HUES6 (cell line): ENCODE measurements around the gene SSNA1.

ENCODE experiments used
- H3K27ac ChIP-seq: 2 replicates; pipeline ENCODE4 v1.7.0; 2013; ENCODE audit warnings: low read depth, mild to moderate bottlenecking, low read length, inconsistent platforms
- H3K27me3 ChIP-seq: 2 replicates; pipeline ENCODE4 v1.6.1; 2013; ENCODE audit warnings: low read length; ENCODE audit not compliant: control insufficient read depth, insufficient read depth
- H3K36me3 ChIP-seq: 2 replicates; pipeline ENCODE4 v1.6.1; 2013; ENCODE audit warnings: low read length; ENCODE audit not compliant: control insufficient read depth, insufficient read depth
- H3K4me1 ChIP-seq: 2 replicates; pipeline ENCODE4 v1.6.1; 2013; ENCODE audit warnings: low read length; ENCODE audit not compliant: control insufficient read depth, insufficient read depth
- H3K4me3 ChIP-seq: 2 replicates; pipeline ENCODE4 v1.5.1; 2013; ENCODE audit warnings: low read depth, low read length
- H3K9ac ChIP-seq: one replicate; pipeline ENCODE4 v1.6.1; 2013; ENCODE audit warnings: mild to moderate bottlenecking, low read length
- H3K9me3 ChIP-seq: 2 replicates; pipeline ENCODE4 v1.6.1; 2013; ENCODE audit warnings: low read depth, low read length; ENCODE audit not compliant: control insufficient read depth, insufficient read depth

SSNA1 gene

GRCh38 chr9:137189297-137190295, 1.1 kb downstream of the SSNA1 start:
- Histone ChIP-seq H3K4me1 (peaks cover 17% of the 10 kb centered on the region), H3K27me3 (no peaks in the 10 kb centered on the region), H3K9me3 (no peaks in the 10 kb centered on the region), H3K36me3 (peaks cover 40% of the 10 kb centered on the region), H3K9ac (peak overlapping the region; percentile 81), H3K27ac (0 out of 2 replicates have a peak overlapping the region, but pooled peaks have one; percentile 46), H3K4me3 (peak overlapping the region; percentile 95)

- Histone ChIP-seq H3K27me3 (no peaks in the 10 kb centered on the region), H3K4me3 (no peak overlapping the region), H3K4me1 (peaks cover 24% of the 10 kb centered on the region), H3K9me3 (no peaks in the 10 kb centered on the region), H3K27ac (no peak overlapping the region), H3K9ac (no peak overlapping the region), H3K36me3 (peaks cover 33% of the 10 kb centered on the region)
Measured at GRCh38 chr9:137190315-137190856, 1.9 kb downstream of the SSNA1 start.

- Histone ChIP-seq H3K4me3 (no peak overlapping the region), H3K9ac (no peak overlapping the region), H3K9me3 (no peaks in the 10 kb centered on the region), H3K27me3 (no peaks in the 10 kb centered on the region), H3K4me1 (peaks cover 24% of the 10 kb centered on the region), H3K27ac (no peak overlapping the region), H3K36me3 (peaks cover 25% of the 10 kb centered on the region)
Measured at GRCh38 chr9:137191245-137191644, 2.8 kb downstream of the SSNA1 start.

- Histone ChIP-seq H3K4me1 (peaks cover 24% of the 10 kb centered on the region), H3K27me3 (no peaks in the 10 kb centered on the region), H3K9ac (no peak overlapping the region), H3K9me3 (no peaks in the 10 kb centered on the region), H3K4me3 (no peak overlapping the region), H3K27ac (no peak overlapping the region), H3K36me3 (peaks cover 21% of the 10 kb centered on the region)
Measured at GRCh38 chr9:137191691-137192447, 3.4 kb downstream of the SSNA1 start.

- Histone ChIP-seq H3K4me1 (peaks cover 24% of the 10 kb centered on the region), H3K4me3 (no peak overlapping the region), H3K9me3 (no peaks in the 10 kb centered on the region), H3K36me3 (peaks cover 21% of the 10 kb centered on the region), H3K27ac (no peak overlapping the region), H3K27me3 (no peaks in the 10 kb centered on the region), H3K9ac (no peak overlapping the region)
Measured at GRCh38 chr9:137192448-137192780, 3.9 kb downstream of the SSNA1 start.

GRCh38 chr9:137192859-137193258, 4.4 kb downstream of the SSNA1 start:
- H3K9ac ChIP-seq = no peak overlapping the region
- no peaks in the 10 kb centered on the region for H3K27me3 ChIP-seq
- H3K4me1 ChIP-seq = peaks cover 21% of the 10 kb centered on the region
- no peaks in the 10 kb centered on the region for H3K9me3 ChIP-seq
- peaks cover 21% of the 10 kb centered on the region for H3K36me3 ChIP-seq
- H3K4me3 ChIP-seq = no peak overlapping the region
- H3K27ac ChIP-seq = no peak overlapping the region

GRCh38 chr9:137193771-137194170, 5.3 kb downstream of the SSNA1 start:
- H3K4me1 ChIP-seq = peaks cover 28% of the 10 kb centered on the region
- H3K27ac ChIP-seq = no peak overlapping the region
- no peaks in the 10 kb centered on the region for H3K27me3 ChIP-seq
- no peaks in the 10 kb centered on the region for H3K9me3 ChIP-seq
- H3K9ac ChIP-seq = no peak overlapping the region
- peaks cover 21% of the 10 kb centered on the region for H3K36me3 ChIP-seq
- no peak overlapping the region for H3K4me3 ChIP-seq

- H3K36me3 ChIP-seq = peaks cover 21% of the 10 kb centered on the region
- peaks cover 32% of the 10 kb centered on the region for H3K4me1 ChIP-seq
- H3K27me3 ChIP-seq = no peaks in the 10 kb centered on the region
- H3K4me3 ChIP-seq = no peak overlapping the region
- H3K9me3 ChIP-seq = no peaks in the 10 kb centered on the region
- peak overlapping the region; percentile 17 for H3K9ac ChIP-seq
- no peak overlapping the region for H3K27ac ChIP-seq
Measured at GRCh38 chr9:137194388-137194787, 5.9 kb downstream of the SSNA1 start.

- no peaks in the 10 kb centered on the region for H3K9me3 ChIP-seq
- no peaks in the 10 kb centered on the region for H3K27me3 ChIP-seq
- peak overlapping the region; percentile 17 for H3K9ac ChIP-seq
- H3K27ac ChIP-seq = no peak overlapping the region
- peaks cover 30% of the 10 kb centered on the region for H3K4me1 ChIP-seq
- no peak overlapping the region for H3K4me3 ChIP-seq
- peaks cover 17% of the 10 kb centered on the region for H3K36me3 ChIP-seq
Measured at GRCh38 chr9:137194909-137195308, 6.4 kb downstream of the SSNA1 start.

GRCh38 chr9:137195525-137196220, 7.2 kb downstream of the SSNA1 start:
- Histone ChIP-seq H3K9me3 (no peaks in the 10 kb centered on the region), H3K27ac (no peak overlapping the region), H3K36me3 (peaks cover 13% of the 10 kb centered on the region), H3K4me1 (peaks cover 30% of the 10 kb centered on the region), H3K9ac (no peak overlapping the region), H3K27me3 (no peaks in the 10 kb centered on the region), H3K4me3 (no peak overlapping the region)
